Neural cell (in vitro differentiated cells): ENCODE data around the gene ATP11C.

ENCODE experiments used
- EP300 ChIP-seq: fragments of 450-650 bp; conservative IDR thresholded peaks from 2 replicates; pipeline ENCODE4 v1.6.1; 2014; ENCODE audit warnings: antibody characterized with exemption, mild to moderate bottlenecking, moderate library complexity; ENCODE audit not compliant: poor library complexity, severe bottlenecking
- EZH2 ChIP-seq: fragments of 200-600, 300-800 bp; shearing (Covaris generic), sonication (generic); IDR thresholded peaks from 2 replicates; pipeline ENCODE4 v1.6.1; 2014; ENCODE audit warnings: antibody characterized with exemption, low read length, borderline replicate concordance, mild to moderate bottlenecking; ENCODE audit not compliant: insufficient read depth, poor library complexity, severe bottlenecking
- MXI1 ChIP-seq: fragments of 450-650 bp; conservative IDR thresholded peaks from 2 replicates; pipeline ENCODE4 v1.6.1; 2014; ENCODE audit warnings: antibody characterized with exemption, mild to moderate bottlenecking; ENCODE audit not compliant: poor library complexity, severe bottlenecking
- POLR2AphosphoS5 ChIP-seq: IDR thresholded peaks from 2 replicates; pipeline ENCODE4 v1.6.1; 2012
- TF ChIP-seq, protein P1 (sequence below): fragments of 450-650 bp; IDR thresholded peaks from 2 replicates; pipeline ENCODE4 v1.5.1; 2014; ENCODE audit warnings: antibody characterized with exemption, mild to moderate bottlenecking, moderate library complexity; ENCODE audit not compliant: poor library complexity, severe bottlenecking
- TF ChIP-seq, protein P2 (sequence below): IDR thresholded peaks from 2 replicates; pipeline ENCODE4 v1.6.1; 2012; ENCODE audit warnings: borderline replicate concordance

DNA sequence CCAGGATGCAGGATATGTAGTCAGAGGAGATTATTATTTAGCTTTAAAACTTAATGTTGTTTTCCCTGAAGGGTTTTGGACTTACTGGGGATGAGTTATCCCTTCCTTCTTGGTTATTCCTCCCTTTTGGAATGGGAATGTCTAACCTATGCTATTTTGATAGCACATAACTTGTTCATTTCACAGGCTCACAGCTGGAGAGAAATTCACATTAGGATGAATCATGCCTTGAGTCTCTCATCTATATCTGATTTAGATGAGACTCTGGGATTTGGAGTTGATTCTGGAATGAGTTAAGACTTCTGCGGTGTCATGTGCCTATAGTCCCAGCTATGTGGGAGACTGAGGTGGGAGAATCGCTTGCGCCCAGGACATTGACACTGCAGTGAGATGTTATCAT is 81.1 kb downstream of the ATP11C start:
- TF ChIP-seq, protein P1, sequence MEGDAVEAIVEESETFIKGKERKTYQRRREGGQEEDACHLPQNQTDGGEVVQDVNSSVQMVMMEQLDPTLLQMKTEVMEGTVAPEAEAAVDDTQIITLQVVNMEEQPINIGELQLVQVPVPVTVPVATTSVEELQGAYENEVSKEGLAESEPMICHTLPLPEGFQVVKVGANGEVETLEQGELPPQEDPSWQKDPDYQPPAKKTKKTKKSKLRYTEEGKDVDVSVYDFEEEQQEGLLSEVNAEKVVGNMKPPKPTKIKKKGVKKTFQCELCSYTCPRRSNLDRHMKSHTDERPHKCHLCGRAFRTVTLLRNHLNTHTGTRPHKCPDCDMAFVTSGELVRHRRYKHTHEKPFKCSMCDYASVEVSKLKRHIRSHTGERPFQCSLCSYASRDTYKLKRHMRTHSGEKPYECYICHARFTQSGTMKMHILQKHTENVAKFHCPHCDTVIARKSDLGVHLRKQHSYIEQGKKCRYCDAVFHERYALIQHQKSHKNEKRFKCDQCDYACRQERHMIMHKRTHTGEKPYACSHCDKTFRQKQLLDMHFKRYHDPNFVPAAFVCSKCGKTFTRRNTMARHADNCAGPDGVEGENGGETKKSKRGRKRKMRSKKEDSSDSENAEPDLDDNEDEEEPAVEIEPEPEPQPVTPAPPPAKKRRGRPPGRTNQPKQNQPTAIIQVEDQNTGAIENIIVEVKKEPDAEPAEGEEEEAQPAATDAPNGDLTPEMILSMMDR, result no peak
- TF ChIP-seq POLR2AphosphoS5, result no peak
- TF ChIP-seq EZH2, result no peak
- TF ChIP-seq EP300, result no peak
- TF ChIP-seq MXI1, result no peak
- TF ChIP-seq, protein P2, sequence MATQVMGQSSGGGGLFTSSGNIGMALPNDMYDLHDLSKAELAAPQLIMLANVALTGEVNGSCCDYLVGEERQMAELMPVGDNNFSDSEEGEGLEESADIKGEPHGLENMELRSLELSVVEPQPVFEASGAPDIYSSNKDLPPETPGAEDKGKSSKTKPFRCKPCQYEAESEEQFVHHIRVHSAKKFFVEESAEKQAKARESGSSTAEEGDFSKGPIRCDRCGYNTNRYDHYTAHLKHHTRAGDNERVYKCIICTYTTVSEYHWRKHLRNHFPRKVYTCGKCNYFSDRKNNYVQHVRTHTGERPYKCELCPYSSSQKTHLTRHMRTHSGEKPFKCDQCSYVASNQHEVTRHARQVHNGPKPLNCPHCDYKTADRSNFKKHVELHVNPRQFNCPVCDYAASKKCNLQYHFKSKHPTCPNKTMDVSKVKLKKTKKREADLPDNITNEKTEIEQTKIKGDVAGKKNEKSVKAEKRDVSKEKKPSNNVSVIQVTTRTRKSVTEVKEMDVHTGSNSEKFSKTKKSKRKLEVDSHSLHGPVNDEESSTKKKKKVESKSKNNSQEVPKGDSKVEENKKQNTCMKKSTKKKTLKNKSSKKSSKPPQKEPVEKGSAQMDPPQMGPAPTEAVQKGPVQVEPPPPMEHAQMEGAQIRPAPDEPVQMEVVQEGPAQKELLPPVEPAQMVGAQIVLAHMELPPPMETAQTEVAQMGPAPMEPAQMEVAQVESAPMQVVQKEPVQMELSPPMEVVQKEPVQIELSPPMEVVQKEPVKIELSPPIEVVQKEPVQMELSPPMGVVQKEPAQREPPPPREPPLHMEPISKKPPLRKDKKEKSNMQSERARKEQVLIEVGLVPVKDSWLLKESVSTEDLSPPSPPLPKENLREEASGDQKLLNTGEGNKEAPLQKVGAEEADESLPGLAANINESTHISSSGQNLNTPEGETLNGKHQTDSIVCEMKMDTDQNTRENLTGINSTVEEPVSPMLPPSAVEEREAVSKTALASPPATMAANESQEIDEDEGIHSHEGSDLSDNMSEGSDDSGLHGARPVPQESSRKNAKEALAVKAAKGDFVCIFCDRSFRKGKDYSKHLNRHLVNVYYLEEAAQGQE, result no peak
